ENCODE data around the gene TTI1.

The TTI1 gene

GRCh38 chr20:37958856-37959520, 74.3 kb downstream of the TTI1 start:
- DNase-seq: no peak

- no peak for DNase-seq
These were observed 77.1 kb downstream of the TTI1 start for GRCh38 chr20:37956107-37956585.

GRCh38 chr20:37955511-37955910, 77.7 kb downstream of the TTI1 start:
- DNase-seq: no peak

- DNase-seq: no peak
These were observed 78.6 kb downstream of the TTI1 start for GRCh38 chr20:37954626-37955025.

GRCh38 chr20:37954190-37954589, 79.1 kb downstream of the TTI1 start:
- no peak for DNase-seq

GRCh38 chr20:37948956-37949355, 84.3 kb downstream of the TTI1 start:
- DNase-seq: no peak

GRCh38 chr20:37947943-37948342, 85.3 kb downstream of the TTI1 start:
- no peak for DNase-seq

- DNase-seq: no peak
These were observed 86.3 kb downstream of the TTI1 start for GRCh38 chr20:37946946-37947345.

GRCh38 chr20:37945091-37945547, 88.1 kb downstream of the TTI1 start:
- DNase-seq: no peak

GRCh38 chr20:37944456-37944981, 88.7 kb downstream of the TTI1 start:
- no peak for DNase-seq

- DNase-seq: no peak
These were observed 89.5 kb downstream of the TTI1 start for GRCh38 chr20:37943501-37944455.

- DNase-seq: no peak
These were observed 90.2 kb downstream of the TTI1 start for GRCh38 chr20:37943033-37943432.

- DNase-seq: no peak
These were observed 91.3 kb downstream of the TTI1 start for GRCh38 chr20:37941992-37942391.

GRCh38 chr20:37941332-37941731, 91.9 kb downstream of the TTI1 start:
- DNase-seq: no peak

GRCh38 chr20:37940858-37941257, 92.4 kb downstream of the TTI1 start:
- no peak for DNase-seq

GRCh38 chr20:37939701-37940560, 93.3 kb downstream of the TTI1 start:
- DNase-seq: no peak

GRCh38 chr20:37938954-37939353, 94.3 kb downstream of the TTI1 start:
- no peak for DNase-seq

GRCh38 chr20:37938181-37938750, 95.0 kb downstream of the TTI1 start:
- no peak for DNase-seq

- DNase-seq: no peak
These were observed 95.6 kb downstream of the TTI1 start for GRCh38 chr20:37937686-37938085.

GRCh38 chr20:37936451-37936850, 96.8 kb downstream of the TTI1 start:
- no peak for DNase-seq

- DNase-seq: no peak
These were observed 97.2 kb downstream of the TTI1 start for GRCh38 chr20:37936041-37936440.

- no peak for DNase-seq
These were observed 97.8 kb downstream of the TTI1 start for GRCh38 chr20:37935435-37935834.
